ENCODE data around the gene HELB.

Gene HELB

DNA sequence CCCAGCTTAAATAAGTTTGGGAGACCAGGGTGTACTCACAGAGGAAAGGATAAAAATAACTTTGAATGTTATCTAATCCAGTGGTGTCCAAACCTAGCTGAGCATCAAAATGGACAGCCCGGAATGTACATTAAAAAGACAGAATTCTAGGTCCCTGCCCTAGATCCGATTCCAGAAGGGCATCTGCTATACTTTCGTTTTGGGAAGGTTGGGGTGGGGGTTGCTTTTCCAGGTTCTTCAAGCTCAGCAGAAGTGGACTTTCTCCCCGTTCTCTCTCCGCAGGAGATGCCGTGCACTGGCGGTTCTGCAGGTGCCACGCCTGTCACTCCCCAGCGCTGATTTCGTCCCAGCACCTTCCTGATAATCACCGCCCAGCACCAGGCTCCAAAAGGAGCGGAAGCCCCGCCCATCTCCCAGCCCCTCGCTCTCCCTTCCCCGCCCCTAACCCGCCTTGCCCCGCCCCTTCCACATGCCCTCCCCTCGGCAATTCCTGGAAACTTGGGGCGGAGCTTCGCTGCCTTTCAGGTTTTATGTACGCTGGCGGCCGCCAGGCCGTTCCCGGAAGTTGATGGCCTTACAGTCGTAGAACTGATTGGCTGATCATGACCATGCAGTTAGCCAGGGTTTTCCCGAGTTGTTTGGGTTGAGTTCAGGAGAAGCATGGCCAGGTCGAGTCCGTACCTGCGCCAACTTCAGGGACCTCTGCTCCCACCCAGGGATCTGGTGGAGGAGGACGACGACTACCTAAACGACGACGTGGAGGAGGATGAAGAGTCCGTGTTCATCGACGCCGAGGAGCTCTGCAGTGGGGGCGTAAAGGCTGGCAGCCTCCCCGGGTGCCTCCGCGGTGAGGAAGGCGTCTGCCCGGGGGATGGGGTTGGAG is at the start of gene HELB:
TSS of gene HELB (plus strand) at position 550 of the 883 bp plus-strand sequence. CDS start at position 661, 111 bp downstream.
- peak; percentile 99 for DNase-seq

DNA sequence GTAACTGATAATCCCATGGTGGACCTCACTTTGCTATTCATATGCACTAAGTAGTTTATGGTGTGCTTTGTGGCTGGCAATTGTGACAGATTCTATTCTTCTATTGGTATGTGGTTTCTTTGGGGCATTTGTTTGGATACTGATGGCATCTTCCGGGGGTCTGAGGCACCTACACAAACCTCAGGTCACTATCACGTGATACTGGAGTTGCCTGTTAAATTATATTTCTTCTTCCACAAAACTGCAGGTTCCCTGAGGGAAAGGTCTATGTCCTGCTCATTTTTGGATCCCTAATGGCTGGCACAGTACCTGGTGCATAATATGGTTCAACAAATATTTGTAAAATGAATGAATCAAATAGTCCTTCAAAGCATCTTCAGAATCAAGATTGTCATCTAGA is 49.5 kb upstream of the HELB start:
- DNase-seq: no peak

DNA sequence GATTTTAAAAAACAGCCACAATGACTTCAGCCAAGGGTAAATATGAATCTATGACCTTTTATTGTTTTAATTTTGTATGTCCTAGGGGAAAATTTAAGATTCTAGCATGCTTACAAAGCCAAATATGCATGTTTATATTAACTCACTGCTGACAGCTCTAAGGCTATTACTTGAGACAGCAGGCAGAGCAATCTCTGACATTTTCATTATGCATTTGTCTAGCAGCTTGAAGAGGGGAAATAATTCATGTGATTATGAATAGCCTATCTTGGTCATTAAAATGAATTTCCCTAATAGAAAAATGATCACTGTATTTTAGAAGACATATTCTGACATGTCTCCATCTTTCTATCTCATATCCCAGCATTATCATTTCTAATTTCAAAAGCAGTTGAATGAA is 46.6 kb upstream of the HELB start:
- no peak for DNase-seq

DNA sequence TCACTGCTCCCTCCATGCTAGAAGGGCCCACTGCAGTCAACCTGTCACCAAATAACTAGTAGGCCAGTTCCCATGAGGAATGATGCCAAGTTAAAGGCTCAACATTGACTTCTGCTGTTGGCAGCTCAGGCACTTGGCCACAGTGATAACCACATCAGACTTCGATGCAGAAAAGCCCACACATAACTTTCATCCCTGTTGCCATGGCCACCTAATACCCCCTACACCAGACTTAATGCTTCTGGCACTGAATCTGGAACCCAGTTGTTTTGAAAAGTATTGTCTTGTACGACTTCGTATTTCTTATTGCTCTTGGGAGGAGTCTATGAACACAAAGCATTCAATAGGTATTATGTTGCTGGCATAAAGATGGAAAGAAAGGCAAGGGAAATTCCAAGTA is 44.3 kb upstream of the HELB start:
- no peak for DNase-seq

DNA sequence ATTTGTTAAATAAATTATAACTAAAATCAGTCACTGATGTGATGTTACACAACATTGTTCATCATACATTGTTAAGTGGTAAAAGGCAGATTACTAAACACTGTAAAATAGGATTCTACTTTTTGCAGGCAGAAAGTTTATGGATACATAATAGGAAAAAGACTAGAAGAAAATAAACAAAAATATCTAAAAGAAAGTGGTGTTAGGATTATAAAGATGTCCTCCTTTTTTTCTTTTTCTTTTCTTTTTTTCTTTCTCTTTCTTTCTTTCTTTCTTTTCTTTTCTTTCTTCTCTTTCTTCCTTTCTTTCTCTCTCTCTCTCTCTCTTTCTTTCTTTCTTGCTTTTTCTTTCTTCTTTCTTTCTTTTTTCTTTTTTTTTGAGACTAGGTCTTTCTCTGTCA is 39.6 kb upstream of the HELB start:
- DNase-seq: no peak

DNA sequence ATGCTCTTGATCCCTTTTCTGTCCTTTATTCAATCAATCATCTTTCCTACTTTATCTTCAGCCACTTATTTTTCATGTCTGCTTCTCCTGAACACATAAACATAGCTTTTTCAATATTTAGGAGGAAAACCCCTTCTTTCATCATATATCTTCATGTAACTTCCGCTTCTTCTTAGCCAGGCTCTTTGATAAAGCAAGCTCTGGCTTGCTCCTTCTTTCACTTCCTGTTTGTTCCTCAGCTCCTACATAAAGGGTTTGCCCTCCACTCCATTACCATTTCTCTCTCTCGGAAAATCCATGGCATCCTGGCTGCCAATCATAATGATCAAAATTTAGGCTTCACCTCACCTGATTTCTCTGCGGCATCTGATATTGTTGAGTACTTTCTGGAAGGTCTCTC is 33.7 kb upstream of the HELB start:
- DNase-seq: no peak

DNA sequence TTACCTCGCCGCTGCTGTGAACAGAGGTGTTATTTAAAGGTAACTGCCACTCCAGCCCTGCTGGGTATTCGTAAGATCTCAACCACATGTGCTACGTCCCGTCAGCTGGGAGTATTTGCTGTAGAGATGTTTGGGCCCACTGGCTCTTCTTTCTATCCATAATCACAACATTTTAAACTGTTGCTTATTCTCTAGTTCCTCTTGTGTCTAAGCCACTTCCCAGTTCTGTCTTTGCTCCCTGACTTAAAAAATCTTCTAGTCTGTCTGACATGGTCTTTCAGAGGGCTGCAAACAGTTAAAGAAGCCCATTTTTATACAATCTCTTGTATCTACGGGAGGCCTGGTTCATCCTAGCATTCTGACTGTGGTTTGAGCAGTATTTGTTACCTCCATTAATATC is 33.2 kb upstream of the HELB start:
- DNase-seq: no peak

DNA sequence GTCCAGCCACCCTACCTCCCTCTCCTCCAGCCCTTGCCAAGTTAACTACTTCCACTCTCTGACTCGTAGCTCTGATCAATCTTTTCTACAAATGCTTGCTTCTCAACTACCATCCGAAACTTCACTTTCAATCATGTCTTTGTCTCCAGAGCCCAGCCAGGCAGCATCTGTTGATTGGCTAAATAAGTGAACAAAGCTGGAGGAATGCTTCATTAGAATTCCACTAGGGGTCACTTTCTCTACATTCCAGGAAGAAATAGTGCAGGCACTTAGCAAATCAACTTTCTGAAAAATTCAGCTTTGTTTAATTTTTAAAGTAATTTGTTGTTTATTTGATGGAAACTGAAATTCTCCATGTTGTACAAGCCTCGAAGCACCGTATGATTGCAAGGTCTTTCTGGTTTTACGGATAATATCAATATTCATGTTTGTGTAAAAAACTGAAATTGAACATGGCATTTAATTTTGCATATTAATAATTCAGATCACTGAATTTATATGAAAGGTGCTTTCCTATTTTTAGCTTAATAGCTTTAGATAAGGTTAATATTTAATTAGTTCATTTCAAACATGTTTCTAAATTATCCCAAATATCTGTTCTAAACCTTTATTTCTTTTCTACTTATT is 32.4 kb upstream of the HELB start:
- DNase-seq: peak in 1 of 2 experiments; percentile 19

DNA sequence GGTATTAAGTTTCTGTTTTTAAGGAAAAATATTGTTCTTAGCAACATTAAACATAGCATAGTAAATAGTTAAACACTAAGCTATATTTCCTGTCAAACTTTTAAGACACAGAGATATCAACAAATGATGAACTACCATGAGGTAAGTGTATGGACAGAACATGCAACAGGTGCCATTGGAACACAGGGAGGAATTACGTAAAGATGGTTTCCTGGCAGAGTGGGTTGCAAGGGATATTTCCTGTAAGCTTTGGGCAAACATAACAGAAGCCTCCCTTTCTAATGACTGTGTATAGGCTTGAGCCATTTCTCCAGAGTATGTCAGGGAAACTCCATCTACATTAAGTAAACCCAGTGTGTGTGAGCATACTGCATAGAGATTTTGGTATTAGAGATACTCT is 31.7 kb upstream of the HELB start:
- no peak for DNase-seq

DNA sequence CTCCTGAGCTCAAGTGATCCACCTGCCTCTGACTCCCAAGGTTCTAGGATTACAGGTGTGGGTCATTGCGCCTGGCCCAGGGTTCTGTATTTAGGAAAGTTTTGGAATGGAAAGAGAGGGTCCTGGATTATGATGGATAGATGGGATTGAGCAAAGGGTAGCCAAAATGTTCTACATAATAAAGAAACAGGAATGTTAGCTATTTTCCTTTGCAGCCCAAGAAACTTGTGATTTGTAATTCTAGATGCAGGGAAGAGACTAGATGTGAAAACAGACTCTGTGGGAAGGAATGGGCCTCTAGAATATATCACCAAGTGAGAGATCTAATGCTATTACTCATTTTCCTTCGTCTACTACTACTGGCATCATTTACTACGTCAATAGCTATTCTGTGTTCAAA is 29.6 kb upstream of the HELB start:
- no peak for DNase-seq

DNA sequence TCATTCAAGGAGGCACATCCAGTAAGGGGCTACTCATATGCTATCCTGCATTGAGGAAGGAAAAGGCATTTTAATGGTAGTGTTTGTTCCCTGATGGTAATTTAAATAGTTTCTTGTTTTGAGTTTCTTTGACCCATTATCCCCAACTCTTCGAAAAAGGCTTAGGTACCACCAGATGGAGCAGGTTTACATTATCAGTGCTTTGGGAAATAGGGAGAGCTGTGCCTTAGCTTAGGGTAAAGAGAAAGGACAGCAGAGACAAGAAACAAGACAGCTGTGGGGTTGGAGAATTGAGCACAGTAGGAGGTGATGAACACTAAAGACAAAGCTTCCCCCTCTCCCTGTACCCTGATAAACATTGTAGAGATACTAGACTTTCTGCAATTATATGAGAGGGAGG is 29.1 kb upstream of the HELB start:
- no peak for DNase-seq

DNA sequence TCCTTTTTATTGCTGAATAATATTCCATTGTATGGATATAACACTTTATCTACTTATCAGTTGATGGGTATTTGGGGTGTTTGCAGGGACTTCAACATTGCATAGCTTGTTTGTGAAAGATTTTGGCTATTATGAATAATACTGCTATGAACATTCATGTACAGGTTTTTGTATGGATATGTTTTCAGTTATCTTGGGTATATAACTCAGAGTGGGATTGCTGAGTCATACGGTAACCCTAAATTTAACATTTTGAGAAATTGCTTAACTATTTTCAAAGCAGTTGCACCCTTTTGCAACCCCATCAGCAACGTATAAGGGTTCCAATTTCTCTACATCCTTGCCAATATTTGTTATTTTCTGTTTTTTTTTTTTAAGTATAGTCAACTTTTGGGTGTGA is 27.3 kb upstream of the HELB start:
- DNase-seq: no peak

DNA sequence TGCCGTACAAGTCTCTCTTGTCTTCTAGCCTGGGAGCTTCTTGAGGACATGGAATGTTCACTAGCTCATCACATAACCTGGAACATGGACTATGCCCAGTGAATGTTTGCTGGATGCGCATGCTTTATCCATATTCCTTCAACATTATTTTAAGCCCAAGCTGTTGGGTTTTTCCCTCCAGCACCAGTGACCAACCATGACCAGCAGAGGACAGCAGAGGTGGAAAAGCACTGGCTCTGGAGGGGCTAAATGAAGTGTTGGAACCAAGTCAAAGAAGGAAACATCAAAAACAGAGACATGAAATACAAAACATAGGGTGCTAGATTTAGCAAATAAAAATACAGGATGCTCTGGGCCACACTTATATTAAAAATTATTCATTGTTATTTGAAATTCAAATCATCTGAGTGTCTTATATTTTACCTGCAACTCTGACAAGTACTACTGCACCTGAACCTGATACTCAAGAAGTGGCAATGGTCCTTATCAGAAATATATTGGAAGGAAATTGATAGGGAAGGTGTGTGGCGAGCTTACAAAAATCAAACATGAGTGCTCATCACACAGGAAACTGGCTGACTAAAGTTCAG is 23.1 kb upstream of the HELB start:
- DNase-seq: peak; percentile 24 to 41

DNA sequence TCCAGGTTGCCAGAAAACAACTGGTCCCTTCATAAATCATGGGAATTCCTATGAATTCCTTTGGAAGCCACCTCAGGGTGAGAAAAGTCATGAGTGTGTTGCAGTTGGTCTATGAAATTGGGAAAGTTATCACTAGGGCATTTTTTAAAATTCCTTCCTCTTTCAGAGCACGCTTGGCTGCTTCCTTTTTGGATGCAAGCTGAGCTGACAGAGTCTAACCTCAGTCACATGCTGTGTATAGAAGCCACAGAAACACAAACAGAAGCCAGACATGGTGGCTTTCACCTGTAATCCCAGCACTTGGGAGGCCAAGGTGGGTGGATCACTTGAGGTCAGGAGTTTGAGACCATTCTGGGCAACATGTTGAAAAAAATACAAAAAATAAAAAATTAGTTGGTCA is 21.7 kb upstream of the HELB start:
- DNase-seq: no peak

DNA sequence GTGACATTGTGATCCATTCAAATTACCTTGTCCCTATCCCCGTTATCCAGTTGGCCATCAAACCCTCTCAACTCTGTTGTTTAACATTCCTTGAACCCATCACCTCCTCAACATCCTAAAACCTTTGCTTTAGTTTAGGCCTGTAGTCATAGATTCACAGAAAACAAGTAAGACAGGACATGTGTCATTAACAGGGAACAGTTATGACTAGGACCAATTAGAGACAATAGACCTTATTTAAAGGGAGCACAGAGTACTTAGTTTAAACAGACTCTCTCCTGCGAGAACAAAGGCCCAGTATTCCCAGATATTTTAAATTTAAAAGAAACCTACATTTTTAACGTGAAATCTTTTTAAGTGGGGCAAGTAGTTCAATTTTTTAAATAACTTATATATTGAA is 20.0 kb upstream of the HELB start:
- DNase-seq: no peak

DNA sequence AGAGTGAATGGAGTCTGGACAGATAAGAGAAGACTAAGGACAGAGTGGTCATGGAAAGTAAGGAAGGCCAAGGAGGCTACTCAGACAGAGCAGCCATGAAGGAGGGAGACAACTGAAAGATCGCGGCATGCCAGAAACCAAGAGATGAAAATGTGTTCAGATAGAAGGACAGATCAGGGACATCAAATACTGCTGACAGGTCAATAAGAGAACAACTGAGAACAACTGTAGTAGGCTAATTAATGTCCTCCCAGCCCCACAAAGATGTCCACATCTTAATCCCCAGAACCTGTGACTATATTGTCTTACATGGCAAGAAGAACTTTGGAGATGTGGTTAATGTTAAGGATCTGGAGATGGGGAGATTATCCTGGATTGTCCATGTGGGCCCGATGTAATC is 15.0 kb upstream of the HELB start:
- no peak for DNase-seq

DNA sequence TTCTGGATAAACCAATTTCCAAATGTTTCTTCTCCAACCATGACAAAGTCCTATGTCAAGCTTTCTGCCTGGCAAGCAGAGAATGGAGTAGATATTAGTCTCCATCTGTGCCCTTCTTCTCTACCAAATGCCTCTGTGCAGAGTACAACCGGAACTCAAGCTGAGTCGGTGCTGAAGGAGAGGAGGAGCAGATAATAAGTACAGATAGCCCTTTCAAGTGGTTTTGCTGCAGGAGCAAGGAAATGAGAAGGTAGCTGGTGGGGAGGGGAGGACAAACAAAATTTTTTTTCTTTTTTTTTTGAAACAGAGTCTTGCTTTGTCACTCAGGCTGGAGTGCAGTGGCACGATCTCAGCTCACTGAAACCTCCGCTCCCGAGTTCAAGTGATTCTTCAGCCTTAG is 14.2 kb upstream of the HELB start:
- DNase-seq: peak in 1 of 2 experiments; percentile 33

DNA sequence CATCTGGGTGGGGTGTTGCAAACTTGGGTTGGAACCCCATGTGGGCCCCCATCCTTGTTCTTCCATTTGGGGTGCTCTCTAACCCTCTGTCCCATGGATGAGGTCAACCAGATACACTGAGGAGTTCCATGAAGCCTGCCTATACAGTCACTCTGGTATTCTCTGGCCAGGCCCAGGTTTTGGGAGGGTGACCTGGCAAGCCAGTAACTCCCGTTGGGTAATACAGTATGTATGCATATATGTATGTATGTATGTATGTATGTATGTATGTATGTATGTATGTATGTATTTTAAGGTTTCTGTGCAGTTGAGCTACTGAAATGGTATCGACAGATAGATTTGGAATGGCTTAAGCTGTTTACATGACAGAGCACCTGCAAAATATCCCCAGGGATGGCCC is 12.8 kb upstream of the HELB start:
- DNase-seq: no peak

DNA sequence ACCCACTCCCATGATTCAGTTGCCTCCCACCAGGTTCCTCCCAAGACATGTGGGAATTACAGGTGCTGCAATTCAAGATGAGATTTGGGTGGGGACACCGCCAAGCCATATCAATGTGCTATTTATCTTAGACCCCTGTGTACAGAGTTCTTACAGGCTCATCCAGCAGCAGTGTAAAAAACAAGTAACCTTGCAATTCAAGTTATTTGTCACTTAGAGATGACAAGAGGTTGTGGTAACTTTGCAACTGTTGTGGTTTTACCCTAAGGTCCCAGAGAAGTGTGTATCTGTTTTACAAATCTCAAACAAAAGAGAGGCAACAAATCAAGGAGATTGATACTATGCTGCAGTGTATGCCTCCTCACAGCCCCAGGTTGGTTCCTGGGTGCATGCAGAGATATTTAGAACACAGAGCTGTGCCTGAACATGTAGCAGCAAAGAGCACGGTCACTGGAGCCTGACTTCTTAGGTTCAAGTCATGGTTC is 11.5 kb upstream of the HELB start:
- DNase-seq: no peak

DNA sequence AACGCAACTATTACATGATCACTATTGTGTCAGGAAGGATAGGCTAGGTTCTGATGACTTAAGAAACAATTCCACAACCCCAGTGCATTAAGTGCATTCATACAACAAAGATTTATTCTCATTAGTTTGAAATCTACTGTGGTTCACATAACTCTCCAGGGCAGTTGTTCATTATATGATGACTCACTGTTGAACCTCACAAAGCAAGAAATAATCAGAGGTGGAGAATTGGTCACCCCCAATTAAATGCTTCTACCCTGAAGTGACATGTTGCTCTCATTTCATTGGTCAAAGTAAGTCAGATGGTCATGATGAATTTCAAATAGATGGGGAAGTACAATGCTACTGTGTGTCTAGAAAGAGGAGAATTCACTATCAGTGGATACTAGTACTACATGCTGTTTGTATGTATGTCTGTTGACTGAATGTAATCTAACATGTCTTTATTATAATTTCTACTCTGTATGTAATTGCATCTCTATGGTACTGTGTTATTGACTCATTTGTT is 6.1 kb upstream of the HELB start:
- no peak for DNase-seq

DNA sequence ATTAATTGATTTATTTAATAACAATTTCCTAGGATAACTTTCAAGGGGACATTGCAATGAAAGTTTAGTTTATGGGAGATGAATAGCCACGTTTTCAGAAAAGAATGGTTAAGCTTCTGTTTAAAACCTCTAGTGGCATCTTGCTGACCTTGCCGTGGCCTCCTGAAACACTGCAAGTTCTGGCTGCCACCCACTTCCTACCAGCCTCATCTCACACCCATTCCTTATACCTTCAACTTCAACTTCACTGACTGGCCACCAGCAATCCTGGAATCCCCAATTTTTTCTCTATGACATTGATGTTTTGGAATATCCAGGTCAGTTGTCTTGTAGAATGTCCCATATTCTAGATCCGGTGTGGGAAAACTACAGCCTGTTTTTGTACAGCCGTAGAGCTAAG is 5.2 kb upstream of the HELB start:
- DNase-seq: no peak

DNA sequence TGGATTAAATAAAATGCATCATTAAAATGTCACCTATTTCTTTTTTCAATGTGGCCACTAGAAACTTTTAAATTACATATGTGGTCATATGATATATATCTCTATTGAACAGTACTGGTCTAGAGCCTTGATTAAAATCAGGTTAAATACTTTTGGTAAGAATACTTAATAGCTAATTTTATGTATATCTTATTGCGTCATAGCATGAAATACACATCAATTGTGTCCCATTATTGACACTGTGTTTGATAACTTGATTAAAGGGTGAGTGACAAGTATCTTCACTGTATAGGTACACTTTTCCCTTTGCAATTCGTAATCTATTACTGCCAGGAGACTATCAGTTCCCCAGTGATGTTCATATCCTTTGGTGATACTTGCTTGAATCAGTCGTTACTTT is 4.4 kb upstream of the HELB start:
- no peak for DNase-seq

DNA sequence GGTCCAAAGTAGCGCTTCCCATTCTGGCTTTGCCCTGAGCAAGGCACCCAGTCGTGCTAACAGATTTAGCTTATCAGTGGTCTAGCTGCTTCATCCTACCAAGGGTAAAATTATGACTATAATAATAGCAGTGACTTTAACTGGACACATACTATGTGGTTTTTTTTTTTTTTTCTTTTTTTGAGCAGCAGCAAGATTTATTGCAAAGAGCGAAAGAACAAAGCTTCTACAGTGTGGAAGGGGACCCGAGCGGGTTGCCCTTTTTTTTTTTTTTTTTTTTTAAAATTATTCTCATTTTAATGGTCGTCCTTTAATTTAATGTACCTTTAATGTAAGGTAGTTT is 505 bp downstream of the HELB start:
- no peak for DNase-seq

DNA sequence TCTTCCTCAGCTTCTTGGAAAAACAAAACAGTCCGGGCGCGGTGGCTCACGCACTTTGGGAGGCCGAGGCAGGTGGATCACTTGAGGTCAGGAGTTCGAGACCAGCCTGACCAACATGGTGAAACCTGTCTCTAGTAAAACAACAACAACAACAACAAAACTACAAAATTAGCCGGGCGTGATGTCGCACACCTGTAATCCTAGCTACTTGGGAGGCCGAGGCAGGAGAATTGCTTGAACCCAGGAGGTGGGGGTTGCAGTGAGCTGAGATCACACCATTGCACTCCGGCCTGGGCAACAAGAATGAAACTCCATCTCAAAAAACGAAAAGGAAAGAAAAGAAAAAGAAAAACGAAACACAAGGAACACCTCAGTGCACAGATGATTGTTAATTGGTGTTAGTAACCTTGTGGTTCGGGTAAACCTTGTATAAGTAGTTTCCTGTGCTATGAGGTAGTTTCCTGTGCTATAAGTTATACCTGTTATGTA is 1.1 kb downstream of the HELB start:
- peak; percentile 28 to 34 for DNase-seq

All from activated CD4-positive, alpha-beta T cell treated with anti-CD3 and anti-CD28 coated beads, Interleukin-2, amount 50 U/mL, for 48 hours (primary cell).